ENCODE measurements around the gene TENM4.

DNA sequence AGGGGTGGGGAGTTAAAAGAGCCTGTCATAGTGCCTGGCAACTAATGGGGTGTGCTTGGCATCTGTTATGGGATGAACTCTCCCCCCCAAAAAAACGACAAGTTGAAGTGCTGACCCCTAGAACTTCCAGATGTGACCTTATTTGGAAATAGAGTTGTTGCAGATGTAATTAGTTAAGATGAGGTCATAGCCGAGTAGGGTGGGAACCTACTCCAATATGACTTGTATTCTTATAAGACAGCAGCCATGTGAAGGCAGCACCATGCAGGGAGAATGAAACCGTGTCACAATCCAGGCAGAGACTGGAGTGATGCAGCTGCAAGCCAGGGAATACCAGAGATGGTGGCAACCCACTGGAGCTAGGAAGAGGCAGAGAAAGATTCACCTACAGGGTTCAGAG lies 394.5 kb downstream of the TENM4 start:
- TF ChIP-seq CTCF (IDR thresholded peaks at IDR 0.05) (no peak), POLR2AphosphoS5 (IDR thresholded peaks at IDR 0.05) (no peak), POLR2A (IDR thresholded peaks at IDR 0.05) (no peak)
